Measurements from ENCODE around the gene STRN.
"Not testable (repeated sequence)": the region's sequence is repeated elsewhere in the genome, so short reads cannot be mapped to it uniquely, and the experiment has no call there.

The STRN gene

DNA sequence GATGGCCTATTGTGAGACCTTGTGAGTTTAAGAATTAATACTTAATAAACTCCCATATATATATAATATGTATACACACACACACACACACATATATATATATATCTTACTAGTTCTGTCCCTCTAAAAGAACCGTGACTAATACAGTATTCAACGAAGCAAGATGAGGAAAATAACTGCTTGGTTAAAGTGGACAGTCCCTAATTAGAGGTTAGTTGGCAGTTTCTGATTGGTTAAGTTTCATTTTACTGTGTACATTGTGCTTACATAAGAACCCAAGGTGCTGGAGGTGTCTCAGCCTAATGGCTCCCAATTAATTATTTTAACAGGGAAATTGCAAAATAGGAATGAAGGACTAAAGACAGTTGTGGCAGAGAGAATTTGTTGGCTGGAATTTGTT is 132.1 kb downstream of the STRN start:
- TF ChIP-seq MAX (IDR thresholded peaks at IDR 0.05; ENCODE audit: low read depth, low read length) (no peak), CTCF (IDR thresholded peaks at IDR 0.05; ENCODE audit: low read depth, low read length) (no peak), MYC (IDR thresholded peaks at IDR 0.05; ENCODE audit: low read depth, low read length) (no peak), POLR2A (IDR thresholded peaks at IDR 0.05; ENCODE audit: extremely low read depth, insufficient read length) (no peak)
- DNase-seq (ENCODE audit: low read depth), result no peak
- no peak overlapping the region for H3K4me3 ChIP-seq (ENCODE audit: low read depth, low read length)

- TF ChIP-seq CTCF (IDR thresholded peaks at IDR 0.05; ENCODE audit: low read depth, low read length), result no peak
- no peak for TF ChIP-seq MYC (IDR thresholded peaks at IDR 0.05; ENCODE audit: low read depth, low read length)
- no peak for TF ChIP-seq MAX (IDR thresholded peaks at IDR 0.05; ENCODE audit: low read depth, low read length)
- TF ChIP-seq POLR2A (IDR thresholded peaks at IDR 0.05; ENCODE audit: extremely low read depth, insufficient read length), result no peak
Measured at GRCh38 chr2:36831185-36831584, 135.2 kb downstream of the STRN start.

DNA sequence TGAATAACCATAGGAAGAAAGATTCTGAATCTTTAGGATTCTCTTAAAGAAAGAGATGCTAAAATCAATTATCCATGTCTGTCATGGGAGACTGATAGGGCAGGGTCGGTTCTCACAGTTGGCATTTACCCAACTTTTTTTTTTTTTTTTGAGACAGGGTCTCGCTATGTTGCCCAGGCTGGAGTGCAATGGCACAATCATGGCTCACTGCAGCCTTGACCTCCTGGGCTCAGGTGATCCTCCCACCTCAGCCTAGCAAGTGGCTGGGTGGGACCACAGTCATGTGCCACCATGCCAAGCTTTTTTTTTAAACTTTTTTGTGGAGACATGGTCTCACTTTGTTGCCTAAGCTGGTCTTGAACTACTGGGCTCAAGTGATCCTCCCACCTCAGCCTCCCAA is 141.7 kb downstream of the STRN start:
- H3K4me3 ChIP-seq (ENCODE audit: low read depth, low read length), result not testable (repeated sequence)

More at GRCh38 chr2:36831185-36831584, 135.2 kb downstream of the STRN start:
- no peak overlapping the region for H3K4me3 ChIP-seq (ENCODE audit: low read depth, low read length)
- DNase-seq (ENCODE audit: low read depth), result no peak

DNA sequence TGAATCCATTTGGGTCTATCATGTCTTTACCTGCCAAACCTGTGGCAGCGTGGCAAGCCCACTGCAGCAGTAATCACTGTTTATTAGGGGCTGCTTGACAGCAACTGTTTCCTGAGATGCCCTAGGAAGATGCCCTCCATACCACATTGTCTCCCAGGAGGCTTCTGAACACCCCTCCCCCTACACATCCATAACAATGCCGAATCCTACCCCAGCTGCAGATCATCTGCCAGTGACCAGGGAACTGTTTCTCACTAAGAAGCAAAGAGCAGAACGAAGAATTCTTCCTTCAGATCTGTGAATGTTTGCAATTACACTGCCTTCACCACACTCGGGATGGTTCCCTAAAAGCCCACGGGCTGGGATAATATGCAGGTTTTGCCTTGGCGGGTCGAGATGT is 142.1 kb downstream of the STRN start:
- no peak for TF ChIP-seq MAX (IDR thresholded peaks at IDR 0.05; ENCODE audit: low read depth, low read length)
- no peak for TF ChIP-seq MYC (IDR thresholded peaks at IDR 0.05; ENCODE audit: low read depth, low read length)
- TF ChIP-seq CTCF (IDR thresholded peaks at IDR 0.05; ENCODE audit: low read depth, low read length), result no peak
- no peak for TF ChIP-seq POLR2A (IDR thresholded peaks at IDR 0.05; ENCODE audit: extremely low read depth, insufficient read length)
- H3K4me3 ChIP-seq (ENCODE audit: low read depth, low read length), result no peak overlapping the region
- no peak for DNase-seq (ENCODE audit: low read depth)

More for the DNA sequence above, 141.7 kb downstream of the STRN start:
- not testable (repeated sequence) for DNase-seq (ENCODE audit: low read depth)

DNA sequence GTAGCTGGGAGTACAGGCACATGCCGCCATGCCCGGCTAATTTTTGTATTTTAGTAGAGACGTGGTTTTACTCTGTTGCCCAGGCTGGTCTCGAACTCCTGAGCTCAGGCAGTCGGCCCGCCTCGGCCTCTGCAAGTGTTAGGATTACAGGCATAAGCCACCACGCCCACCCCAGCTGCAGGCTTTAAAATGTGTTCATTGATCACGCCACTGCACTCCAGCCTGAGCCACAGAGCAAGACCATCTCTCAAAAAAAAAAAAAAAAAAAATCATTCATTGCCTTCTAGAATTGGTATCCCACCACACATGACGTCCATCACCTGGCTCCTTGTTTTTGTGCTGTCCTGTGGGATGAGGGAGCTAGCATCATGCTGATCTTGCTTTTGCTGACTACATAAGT is 142.5 kb downstream of the STRN start:
- DNase-seq (ENCODE audit: low read depth), result no peak
- no peak overlapping the region for H3K4me3 ChIP-seq (ENCODE audit: low read depth, low read length)
- TF ChIP-seq POLR2A (IDR thresholded peaks at IDR 0.05; ENCODE audit: extremely low read depth, insufficient read length) (no peak), MYC (IDR thresholded peaks at IDR 0.05; ENCODE audit: low read depth, low read length) (no peak), CTCF (IDR thresholded peaks at IDR 0.05; ENCODE audit: low read depth, low read length) (no peak), MAX (IDR thresholded peaks at IDR 0.05; ENCODE audit: low read depth, low read length) (no peak)

GRCh38 chr2:36820942-36821605 is 145.3 kb downstream of the STRN start:
- no peak for DNase-seq (ENCODE audit: low read depth)
- TF ChIP-seq MAX (IDR thresholded peaks at IDR 0.05; ENCODE audit: low read depth, low read length) (no peak), MYC (IDR thresholded peaks at IDR 0.05; ENCODE audit: low read depth, low read length) (no peak), POLR2A (IDR thresholded peaks at IDR 0.05; ENCODE audit: extremely low read depth, insufficient read length) (no peak), CTCF (IDR thresholded peaks at IDR 0.05; ENCODE audit: low read depth, low read length) (no peak)

More at GRCh38 chr2:36820942-36821605, 145.3 kb downstream of the STRN start:
- H3K4me3 ChIP-seq (ENCODE audit: low read depth, low read length), result no peak overlapping the region

Data from NB4 (cell line).